Astrocyte (in vitro differentiated cells and primary cell): ENCODE results near the gene CCDC157. TPM values are rescaled to one million over a fixed set of nuclear protein-coding genes. Genes with fewer than 3 reads are reported as not detected.

ENCODE experiments used
- DNase-seq: peaks from one replicate; pipeline ENCODE4 v3.0.0-alpha.2; 2010; ENCODE audit warnings: low read depth
- FAIRE-seq: peaks from 2 replicates; lab custom pipeline; 2011; peaks lifted over from hg19 to GRCh38; lab: Jason Lieb, UNC
- H2AFZ ChIP-seq: 2 replicates; pipeline ENCODE4 v1.6.0; 2012; ENCODE audit warnings: low read depth, low read length, inconsistent platforms
- H3K27ac ChIP-seq: 2 replicates; pipeline ENCODE4 v1.5.1; 2011; ENCODE audit warnings: low read depth, low read length, inconsistent platforms
- H3K27me3 ChIP-seq: 2 replicates; pipeline ENCODE4 v1.6.0; 2011; ENCODE audit warnings: low read length, inconsistent platforms; ENCODE audit not compliant: insufficient read depth
- H3K36me3 ChIP-seq: 2 replicates; pipeline ENCODE4 v1.5.1; 2011; ENCODE audit warnings: low read length, inconsistent platforms; ENCODE audit not compliant: insufficient read depth
- H3K4me1 ChIP-seq: 2 replicates; pipeline ENCODE4 v1.5.1; 2011; ENCODE audit warnings: low read length, inconsistent platforms; ENCODE audit not compliant: insufficient read depth
- H3K4me2 ChIP-seq: 2 replicates; pipeline ENCODE4 v1.6.0; 2012; ENCODE audit warnings: low read length, inconsistent platforms
- H3K4me3 ChIP-seq: 2 replicates; pipeline ENCODE4 v1.5.1; 2011; ENCODE audit warnings: low read depth, mild to moderate bottlenecking, low read length, inconsistent platforms; ENCODE audit not compliant: insufficient read depth
- H3K79me2 ChIP-seq: 2 replicates; pipeline ENCODE4 v1.6.0; 2012; ENCODE audit warnings: mild to moderate bottlenecking, low read length, inconsistent platforms; ENCODE audit not compliant: insufficient read depth
- H3K9ac ChIP-seq: 2 replicates; pipeline ENCODE4 v1.6.0; 2012; ENCODE audit warnings: mild to moderate bottlenecking, low read length, inconsistent platforms
- H3K9me3 ChIP-seq: 2 replicates; pipeline ENCODE4 v1.5.1; 2012; ENCODE audit warnings: low read depth, mild to moderate bottlenecking, low read length, inconsistent platforms; ENCODE audit not compliant: insufficient read depth
- H4K20me1 ChIP-seq: 2 replicates; pipeline ENCODE4 v1.6.0; 2012; ENCODE audit warnings: low read length, inconsistent platforms; ENCODE audit not compliant: insufficient read depth
- H3K27ac Mint-ChIP-seq: one replicate; pipeline ENCODE4 v1.8.0; 2021; ENCODE audit warnings: mild to moderate bottlenecking, mixed read lengths; ENCODE audit not compliant: unreplicated experiment
- H3K27me3 Mint-ChIP-seq: one replicate; pipeline ENCODE4 v1.8.0; 2021; ENCODE audit warnings: low read depth, mixed read lengths; ENCODE audit not compliant: unreplicated experiment
- H3K36me3 Mint-ChIP-seq: one replicate; pipeline ENCODE4 v1.8.0; 2021; ENCODE audit warnings: low read depth, mixed read lengths; ENCODE audit not compliant: unreplicated experiment
- H3K4me1 Mint-ChIP-seq: one replicate; pipeline ENCODE4 v1.8.0; 2021; ENCODE audit warnings: low read depth, mixed read lengths; ENCODE audit not compliant: unreplicated experiment
- H3K4me3 Mint-ChIP-seq: one replicate; pipeline ENCODE4 v1.8.0; 2021; ENCODE audit warnings: mild to moderate bottlenecking, moderate library complexity, mixed read lengths; ENCODE audit not compliant: unreplicated experiment
- H3K9me3 Mint-ChIP-seq: one replicate; pipeline ENCODE4 v1.8.0; 2021; ENCODE audit warnings: mild to moderate bottlenecking, mixed read lengths; ENCODE audit not compliant: unreplicated experiment
- EZH2 ChIP-seq: IDR thresholded peaks from 2 replicates; pipeline ENCODE4 v1.6.1; 2012; ENCODE audit warnings: mild to moderate bottlenecking, low read length, inconsistent platforms; ENCODE audit not compliant: insufficient read depth
- total RNA-seq: library from RNA; stranded (reverse); gene quantifications from 2 replicates; pipeline ENCODE4 v1.2.1, GENCODE V29; 2021
- TF ChIP-seq, protein P1 (sequence below): IDR thresholded peaks from 2 replicates; pipeline ENCODE4 v1.5.1; 2011; ENCODE audit warnings: low read depth, mild to moderate bottlenecking, inconsistent platforms, low read length, moderate library complexity; ENCODE audit not compliant: insufficient read depth

The CCDC157 gene
- total RNA-seq, 1 donor from 2014 or later: 2.9 TPM

DNA sequence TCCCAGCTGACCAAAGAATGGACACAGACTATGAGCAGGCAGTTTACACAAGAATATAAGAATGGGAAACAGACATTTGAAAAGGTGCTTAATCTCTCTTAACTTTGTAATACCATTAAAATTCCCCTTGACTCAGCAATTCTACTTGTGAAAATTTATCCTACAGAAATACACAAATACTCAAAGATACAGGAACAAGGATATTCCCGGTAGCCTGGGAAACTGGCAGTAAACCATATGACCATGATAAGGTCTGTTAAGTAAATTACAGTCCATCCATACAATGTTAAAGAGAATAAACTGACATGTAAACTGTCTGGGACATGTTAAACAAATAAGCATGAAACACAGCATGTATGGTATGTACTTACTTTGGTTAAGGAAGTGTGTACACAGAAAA, 60.0 kb downstream of the CCDC157 start:
- Histone ChIP-seq H3K4me3 (no peak overlapping the region), H3K27me3 (no peaks in the 10 kb centered on the region), H3K9me3 (no peaks in the 10 kb centered on the region), H3K4me2 (no peak overlapping the region), H3K36me3 (peaks cover 51% of the 10 kb centered on the region), H3K79me2 (peaks cover 8% of the 10 kb centered on the region), H3K27ac (no peak overlapping the region), H3K9ac (no peak overlapping the region), H3K4me1 (peaks cover 19% of the 10 kb centered on the region), H2AFZ (no peak overlapping the region), H4K20me1 (no peaks in the 10 kb centered on the region)
- Mint-ChIP-seq H3K4me1 (peaks cover 21% of the 10 kb centered on the region), H3K36me3 (peaks cover 24% of the 10 kb centered on the region), H3K27ac (peak overlapping the region; percentile 34), H3K27me3 (no peaks in the 10 kb centered on the region), H3K9me3 (no peaks in the 10 kb centered on the region), H3K4me3 (no peak overlapping the region)
- TF ChIP-seq, protein P1, sequence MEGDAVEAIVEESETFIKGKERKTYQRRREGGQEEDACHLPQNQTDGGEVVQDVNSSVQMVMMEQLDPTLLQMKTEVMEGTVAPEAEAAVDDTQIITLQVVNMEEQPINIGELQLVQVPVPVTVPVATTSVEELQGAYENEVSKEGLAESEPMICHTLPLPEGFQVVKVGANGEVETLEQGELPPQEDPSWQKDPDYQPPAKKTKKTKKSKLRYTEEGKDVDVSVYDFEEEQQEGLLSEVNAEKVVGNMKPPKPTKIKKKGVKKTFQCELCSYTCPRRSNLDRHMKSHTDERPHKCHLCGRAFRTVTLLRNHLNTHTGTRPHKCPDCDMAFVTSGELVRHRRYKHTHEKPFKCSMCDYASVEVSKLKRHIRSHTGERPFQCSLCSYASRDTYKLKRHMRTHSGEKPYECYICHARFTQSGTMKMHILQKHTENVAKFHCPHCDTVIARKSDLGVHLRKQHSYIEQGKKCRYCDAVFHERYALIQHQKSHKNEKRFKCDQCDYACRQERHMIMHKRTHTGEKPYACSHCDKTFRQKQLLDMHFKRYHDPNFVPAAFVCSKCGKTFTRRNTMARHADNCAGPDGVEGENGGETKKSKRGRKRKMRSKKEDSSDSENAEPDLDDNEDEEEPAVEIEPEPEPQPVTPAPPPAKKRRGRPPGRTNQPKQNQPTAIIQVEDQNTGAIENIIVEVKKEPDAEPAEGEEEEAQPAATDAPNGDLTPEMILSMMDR: no peak
- no peak for TF ChIP-seq EZH2
- FAIRE-seq: no peak
- DNase-seq: no peak

DNA sequence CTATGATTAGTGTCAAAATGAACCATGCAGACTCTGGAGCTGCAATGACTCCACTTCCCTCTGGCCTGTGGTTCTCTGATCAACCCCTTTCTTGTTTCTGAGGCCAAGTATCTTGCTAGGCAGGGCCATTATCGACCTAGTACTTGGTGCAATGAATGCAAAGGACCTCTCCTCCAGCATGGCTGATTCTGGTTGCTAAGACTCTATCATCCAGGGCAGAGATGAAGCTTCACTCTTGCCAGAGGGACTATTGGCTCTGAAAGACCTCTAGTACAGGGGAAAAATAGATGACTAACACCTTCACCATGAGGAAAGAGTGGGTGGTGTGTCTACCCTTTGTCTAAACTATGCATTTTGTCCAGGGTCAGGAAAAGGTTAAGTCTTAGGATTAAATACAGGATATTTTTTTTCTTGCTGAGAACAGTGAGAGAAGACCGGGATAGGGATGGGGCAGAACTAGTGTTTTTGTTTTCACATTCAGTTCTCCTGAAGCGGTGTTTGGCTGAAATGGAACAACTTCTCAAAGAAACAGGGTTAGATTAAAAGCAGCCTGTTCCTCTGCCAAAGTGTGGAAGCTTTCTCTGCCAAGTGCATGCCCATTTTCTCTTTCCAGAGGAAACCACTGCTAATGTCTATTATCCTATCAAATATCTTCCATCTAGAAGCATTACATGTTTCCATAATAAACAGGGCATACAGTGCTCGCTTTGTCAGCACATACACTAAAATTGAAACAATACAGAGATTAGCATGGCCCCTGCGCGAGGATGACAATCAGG, 63.7 kb downstream of the CCDC157 start:
- Histone ChIP-seq H4K20me1 (no peaks in the 10 kb centered on the region), H3K36me3 (peaks cover 33% of the 10 kb centered on the region), H3K27ac (peak overlapping the region; percentile 98), H3K79me2 (peaks cover 6% of the 10 kb centered on the region), H3K4me2 (peak overlapping the region; percentile 90), H3K27me3 (no peaks in the 10 kb centered on the region), H3K9me3 (no peaks in the 10 kb centered on the region), H3K4me3 (peak overlapping the region; percentile 25), H2AFZ (no peak overlapping the region), H3K4me1 (peaks cover 52% of the 10 kb centered on the region), H3K9ac (peak overlapping the region; percentile 93)
- peaks cover 32% of the 10 kb centered on the region for H3K4me1 Mint-ChIP-seq
- no peaks in the 10 kb centered on the region for H3K9me3 Mint-ChIP-seq
- no peaks in the 10 kb centered on the region for H3K27me3 Mint-ChIP-seq
- peak overlapping the region; percentile 41 for H3K4me3 Mint-ChIP-seq
- no peak for TF ChIP-seq EZH2
- TF ChIP-seq, protein P1: no peak
- peak; percentile 32 for FAIRE-seq
- peak overlapping the region; percentile 76 for H3K27ac Mint-ChIP-seq
- peak; percentile 95 for DNase-seq
- H3K36me3 Mint-ChIP-seq: peaks cover 18% of the 10 kb centered on the region
